SK-N-SH (cell line): ENCODE results near the gene PRLH. TPM values are rescaled to one million over a fixed set of nuclear protein-coding genes. Genes with fewer than 3 reads are reported as not detected.

Experiments used
- CTCF ChIA-PET: fragments of 300-600, 350-600 bp; formaldehyde crosslinking; extraction: SDS; loops from one replicate; lab custom pipeline; 2021; lab: Yijun Ruan, JAX
- POLR2A ChIA-PET: fragments of 350-600 bp; sonication (Branson Sonifier 250); formaldehyde crosslinking; extraction: SDS; loops from one replicate; lab custom pipeline; 2020; ENCODE audit warnings: antibody characterized with exemption, inconsistent platforms; lab: Yijun Ruan, JAX
- DNase-seq: peaks from one replicate; pipeline ENCODE4 v3.0.0; 2012
- H2AFZ ChIP-seq: fragments of 200-600 bp; sonication (generic); 2 replicates; pipeline ENCODE4 v1.8.1; 2016; ENCODE audit warnings: antibody characterized with exemption, mild to moderate bottlenecking, low read depth
- H3F3A ChIP-seq: fragments of 200-600 bp; sonication (generic); replicated peaks from 2 replicates; pipeline ENCODE3; 2016; ENCODE audit warnings: antibody characterized with exemption, mild to moderate bottlenecking; ENCODE audit not compliant: insufficient read depth
- H3K27ac ChIP-seq, 2 experiments: fragments of 200-500 bp in 1 of 2; fragments of 200-600 bp in 1 of 2; sonication (Bioruptor generic) in 1 of 2; sonication (generic), shearing (Covaris generic) in 1 of 2; 2 replicates each; pipeline versions ENCODE4 v1.5.1 to v1.6.1; 2014 to 2016; ENCODE audit warnings: low read depth in 2 of 2, inconsistent platforms in 1 of 2, low read length in 1 of 2, mild to moderate bottlenecking in 1 of 2, mixed read lengths in 1 of 2
- H3K27me3 ChIP-seq: fragments of 200-600 bp; sonication (generic), shearing (Covaris generic); 2 replicates; pipeline ENCODE4 v1.6.1; 2016; ENCODE audit warnings: mixed run types; ENCODE audit not compliant: insufficient read depth
- H3K36me3 ChIP-seq, 2 experiments: fragments of 200-500 bp in 1 of 2; fragments of 200-600 bp in 1 of 2; sonication (Bioruptor generic) in 1 of 2; sonication (generic) in 1 of 2; replicated peaks in 1 of 2; 2 replicates each; pipeline versions ENCODE3 to v1.5.1; 2014 to 2016; ENCODE audit warnings: low read length in 1 of 2, mild to moderate bottlenecking in 1 of 2; ENCODE audit not compliant: insufficient read depth in 2 of 2, control insufficient read depth in 1 of 2
- H3K4me1 ChIP-seq, 2 experiments: fragments of 200-500 bp in 1 of 2; fragments of 200-600 bp in 1 of 2; sonication (Bioruptor generic) in 1 of 2; sonication (generic), shearing (Covaris generic) in 1 of 2; 2 replicates each; pipeline versions ENCODE4 v1.5.1 to v1.6.1; 2014 to 2016; ENCODE audit warnings: low read depth in 1 of 2, low read length in 1 of 2, mixed run types in 1 of 2; ENCODE audit not compliant: insufficient read depth in 2 of 2, control insufficient read depth in 1 of 2
- H3K4me2 ChIP-seq: fragments of 200-600 bp; sonication (generic), shearing (Covaris generic); 2 replicates; pipeline ENCODE4 v1.6.1; 2017; ENCODE audit warnings: mixed run types
- H3K4me3 ChIP-seq, 2 experiments: fragments of 200-500 bp in 1 of 2; fragments of 200-600 bp in 1 of 2; sonication (Bioruptor generic) in 1 of 2; sonication (generic), shearing (Covaris generic) in 1 of 2; 2 replicates each; pipeline versions ENCODE4 v1.5.1 to v1.8.1; 2014 to 2016; ENCODE audit warnings: low read depth in 2 of 2, inconsistent platforms in 1 of 2, low read length in 1 of 2, mild to moderate bottlenecking in 1 of 2, mixed read lengths in 1 of 2, moderate library complexity in 1 of 2
- H3K79me2 ChIP-seq: fragments of 200-600 bp; sonication (generic); 2 replicates; pipeline ENCODE4 v1.8.1; 2017; ENCODE audit warnings: mild to moderate bottlenecking; ENCODE audit not compliant: insufficient read depth
- H3K9ac ChIP-seq: fragments of 200-600 bp; sonication (generic); 2 replicates; pipeline ENCODE4 v1.6.1; 2017; ENCODE audit warnings: mixed run types
- H3K9me2 ChIP-seq: fragments of 200-600 bp; sonication (generic); 2 replicates; pipeline ENCODE4 v1.6.1; 2017; ENCODE audit warnings: mixed run types
- H3K9me3 ChIP-seq: fragments of 200-600 bp; sonication (generic); 2 replicates; pipeline ENCODE4 v1.6.1; 2017; ENCODE audit warnings: mixed run types, mild to moderate bottlenecking, moderate library complexity
- H4K20me1 ChIP-seq: fragments of 200-600 bp; sonication (generic); 2 replicates; pipeline ENCODE4 v1.6.1; 2017; ENCODE audit warnings: mild to moderate bottlenecking, mixed run types; ENCODE audit not compliant: insufficient read depth
- FOSL2 ChIP-seq: IDR thresholded peaks from 2 replicates; pipeline ENCODE4 v1.4.0; 2012; ENCODE audit warnings: low read depth, mild to moderate bottlenecking, moderate library complexity, borderline replicate concordance
- FOXJ3 ChIP-seq: sonication (generic); formaldehyde crosslinking; IDR thresholded peaks from 2 replicates; pipeline ENCODE4 v1.5.1; 2020; ENCODE audit warnings: mild to moderate bottlenecking, missing genetic modification reagents
- FOXM1 ChIP-seq: IDR thresholded peaks from 2 replicates; pipeline ENCODE4 v1.4.0; 2012; ENCODE audit warnings: low read depth, mild to moderate bottlenecking
- GABPA ChIP-seq: IDR thresholded peaks from 2 replicates; pipeline ENCODE4 v1.4.0; 2012; ENCODE audit warnings: low read depth, mild to moderate bottlenecking
- GATA2 ChIP-seq: sonication (generic); formaldehyde crosslinking; IDR thresholded peaks from 2 replicates; pipeline ENCODE4 v1.5.0; 2020; ENCODE audit warnings: mild to moderate bottlenecking, missing genetic modification reagents
- MEF2A ChIP-seq: IDR thresholded peaks from 2 replicates; pipeline ENCODE4 v1.4.0; 2012; ENCODE audit warnings: low read depth, borderline replicate concordance
- NFIC ChIP-seq: IDR thresholded peaks from 2 replicates; pipeline ENCODE4 v1.4.0; 2012; ENCODE audit warnings: borderline replicate concordance
- RAD21 ChIP-seq: IDR thresholded peaks from 2 replicates; pipeline ENCODE4 v1.6.1; 2012; ENCODE audit warnings: mild to moderate bottlenecking, low read length
- RFX5 ChIP-seq: IDR thresholded peaks from 2 replicates; pipeline ENCODE4 v1.6.1; 2012; ENCODE audit warnings: mild to moderate bottlenecking, improper control_type of control experiment, low read length
- RXRA ChIP-seq: IDR thresholded peaks from 2 replicates; pipeline ENCODE4 v1.4.0; 2012; ENCODE audit warnings: low read depth, mild to moderate bottlenecking, borderline replicate concordance
- SIN3A ChIP-seq: IDR thresholded peaks from 2 replicates; pipeline ENCODE4 v1.6.1; 2012; ENCODE audit warnings: low read depth, mild to moderate bottlenecking, low read length, moderate library complexity, borderline replicate concordance
- SMC3 ChIP-seq: IDR thresholded peaks from 2 replicates; pipeline ENCODE4 v1.6.1; 2012; ENCODE audit warnings: low read depth, low read length, improper control_type of control experiment
- TAF1 ChIP-seq: IDR thresholded peaks from 2 replicates; pipeline ENCODE4 v1.6.1; 2012; ENCODE audit warnings: low read depth, mild to moderate bottlenecking, low read length, moderate library complexity, borderline replicate concordance
- WGBS: methylation state at CpG from one replicate; pipeline ENCODE4 v1.1.6; 2017; ENCODE audit warnings: low lambda C conversion rate; 5-methylcytosine and 5-hydroxymethylcytosine counted together
- polyA plus RNA-seq, 3 experiments: library from polyadenylated mRNA; depleted of rRNA; stranded (reverse); fragments of >200 nt; gene quantifications; 2 replicates each; pipeline ENCODE4 v1.2.3, GENCODE V29; 2012
- TF ChIP-seq, protein P1 (sequence below): IDR thresholded peaks from 2 replicates; pipeline ENCODE4 v1.4.0; 2012; ENCODE audit warnings: low read depth, borderline replicate concordance
- TF ChIP-seq, protein P2 (sequence below): IDR thresholded peaks from 2 replicates; pipeline ENCODE4 v1.4.0; 2012; ENCODE audit warnings: low read depth
- TF ChIP-seq, protein P3 (sequence below): IDR thresholded peaks from 2 replicates; pipeline ENCODE4 v1.6.1; 2012; ENCODE audit warnings: mild to moderate bottlenecking, low read depth, low read length, moderate library complexity

Gene PRLH
- polyA plus RNA-seq, 1 of the 3 experiments (the other 2 are of a cell fraction), result not detected

DNA sequence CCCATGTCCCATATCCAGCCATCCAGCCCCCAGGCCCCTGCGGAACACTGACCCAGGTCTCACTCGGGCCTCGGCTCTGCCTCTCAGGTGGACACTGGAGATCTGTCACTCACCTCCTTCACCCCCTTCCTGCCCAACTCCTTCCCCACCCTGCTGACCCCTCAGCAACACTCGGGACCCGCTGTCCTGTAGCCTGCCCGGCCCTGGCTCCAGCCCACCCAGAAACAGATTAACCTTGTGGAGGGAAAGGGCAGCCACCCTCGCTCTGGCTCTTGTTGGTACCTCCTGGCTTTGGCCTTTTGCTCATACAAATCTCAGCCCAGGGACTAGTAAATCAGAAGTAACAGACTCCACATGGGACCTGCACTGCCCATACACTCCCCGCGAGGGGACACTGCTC lies 29.8 kb upstream of the PRLH start:
- ChIA-PET CTCF (interaction anchor here (0.9 to 2.9 kb wide), 3 partner anchors 24 to 383 kb away, joined by 3 to 11 read pairs (median 9); no protein-coding TSS in a partner anchor), POLR2A (no interaction called here)
- Histone ChIP-seq H4K20me1 (no peaks in the 10 kb centered on the region), H3K4me2 (no peak overlapping the region), H3F3A (peaks cover 6% of the 10 kb centered on the region), H2AFZ (no peak overlapping the region)
- no peak for TF ChIP-seq RAD21
- no peak for TF ChIP-seq GATA2 (CRISPR knock-in tag)
- TF ChIP-seq MEF2A, result no peak
- TF ChIP-seq, protein P1, sequence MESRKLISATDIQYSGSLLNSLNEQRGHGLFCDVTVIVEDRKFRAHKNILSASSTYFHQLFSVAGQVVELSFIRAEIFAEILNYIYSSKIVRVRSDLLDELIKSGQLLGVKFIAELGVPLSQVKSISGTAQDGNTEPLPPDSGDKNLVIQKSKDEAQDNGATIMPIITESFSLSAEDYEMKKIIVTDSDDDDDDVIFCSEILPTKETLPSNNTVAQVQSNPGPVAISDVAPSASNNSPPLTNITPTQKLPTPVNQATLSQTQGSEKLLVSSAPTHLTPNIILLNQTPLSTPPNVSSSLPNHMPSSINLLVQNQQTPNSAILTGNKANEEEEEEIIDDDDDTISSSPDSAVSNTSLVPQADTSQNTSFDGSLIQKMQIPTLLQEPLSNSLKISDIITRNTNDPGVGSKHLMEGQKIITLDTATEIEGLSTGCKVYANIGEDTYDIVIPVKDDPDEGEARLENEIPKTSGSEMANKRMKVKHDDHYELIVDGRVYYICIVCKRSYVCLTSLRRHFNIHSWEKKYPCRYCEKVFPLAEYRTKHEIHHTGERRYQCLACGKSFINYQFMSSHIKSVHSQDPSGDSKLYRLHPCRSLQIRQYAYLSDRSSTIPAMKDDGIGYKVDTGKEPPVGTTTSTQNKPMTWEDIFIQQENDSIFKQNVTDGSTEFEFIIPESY, result no peak
- TF ChIP-seq, protein P2, sequence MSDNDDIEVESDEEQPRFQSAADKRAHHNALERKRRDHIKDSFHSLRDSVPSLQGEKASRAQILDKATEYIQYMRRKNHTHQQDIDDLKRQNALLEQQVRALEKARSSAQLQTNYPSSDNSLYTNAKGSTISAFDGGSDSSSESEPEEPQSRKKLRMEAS, result no peak
- TF ChIP-seq SIN3A, result no peak
- TF ChIP-seq FOXJ3 (CRISPR knock-in tag), result no peak
- TF ChIP-seq NFIC, result no peak
- TF ChIP-seq FOXM1, result no peak
- TF ChIP-seq FOSL2, result no peak
- no peak for TF ChIP-seq GABPA
- TF ChIP-seq SMC3, result no peak
- no peak for TF ChIP-seq RFX5
- no peak for TF ChIP-seq TAF1
- TF ChIP-seq, protein P3, sequence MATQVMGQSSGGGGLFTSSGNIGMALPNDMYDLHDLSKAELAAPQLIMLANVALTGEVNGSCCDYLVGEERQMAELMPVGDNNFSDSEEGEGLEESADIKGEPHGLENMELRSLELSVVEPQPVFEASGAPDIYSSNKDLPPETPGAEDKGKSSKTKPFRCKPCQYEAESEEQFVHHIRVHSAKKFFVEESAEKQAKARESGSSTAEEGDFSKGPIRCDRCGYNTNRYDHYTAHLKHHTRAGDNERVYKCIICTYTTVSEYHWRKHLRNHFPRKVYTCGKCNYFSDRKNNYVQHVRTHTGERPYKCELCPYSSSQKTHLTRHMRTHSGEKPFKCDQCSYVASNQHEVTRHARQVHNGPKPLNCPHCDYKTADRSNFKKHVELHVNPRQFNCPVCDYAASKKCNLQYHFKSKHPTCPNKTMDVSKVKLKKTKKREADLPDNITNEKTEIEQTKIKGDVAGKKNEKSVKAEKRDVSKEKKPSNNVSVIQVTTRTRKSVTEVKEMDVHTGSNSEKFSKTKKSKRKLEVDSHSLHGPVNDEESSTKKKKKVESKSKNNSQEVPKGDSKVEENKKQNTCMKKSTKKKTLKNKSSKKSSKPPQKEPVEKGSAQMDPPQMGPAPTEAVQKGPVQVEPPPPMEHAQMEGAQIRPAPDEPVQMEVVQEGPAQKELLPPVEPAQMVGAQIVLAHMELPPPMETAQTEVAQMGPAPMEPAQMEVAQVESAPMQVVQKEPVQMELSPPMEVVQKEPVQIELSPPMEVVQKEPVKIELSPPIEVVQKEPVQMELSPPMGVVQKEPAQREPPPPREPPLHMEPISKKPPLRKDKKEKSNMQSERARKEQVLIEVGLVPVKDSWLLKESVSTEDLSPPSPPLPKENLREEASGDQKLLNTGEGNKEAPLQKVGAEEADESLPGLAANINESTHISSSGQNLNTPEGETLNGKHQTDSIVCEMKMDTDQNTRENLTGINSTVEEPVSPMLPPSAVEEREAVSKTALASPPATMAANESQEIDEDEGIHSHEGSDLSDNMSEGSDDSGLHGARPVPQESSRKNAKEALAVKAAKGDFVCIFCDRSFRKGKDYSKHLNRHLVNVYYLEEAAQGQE, result no peak
- TF ChIP-seq RXRA, result no peak
- TF ChIP-seq, all 33 proteins: peak for 0
- Histone ChIP-seq H3K4me3 (no peak overlapping the region), H3K27ac (no peak overlapping the region), H3K36me3 (peaks cover 2 to 61% of the 10 kb centered on the region in 2 experiments), H3K4me1 (peaks cover 0 to 12% of the 10 kb centered on the region in 2 experiments; a peak in 1 of 4 replicates), H3K9me2 (no peaks in the 10 kb centered on the region), H3K27me3 (no peaks in the 10 kb centered on the region), H3K79me2 (peaks cover 4% of the 10 kb centered on the region; the same call in 1 of the 2 replicates), H3K9me3 (no peaks in the 10 kb centered on the region), H3K9ac (no peak overlapping the region)
- 87% methylated on average over 8 of the region's 9 CpGs for WGBS
- DNase-seq, result no peak
